Spleen (tissue), 11 donors: ENCODE measurements around the gene SIAH1. TPM values are rescaled to one million over a fixed set of nuclear protein-coding genes. Genes with fewer than 3 reads are reported as not detected.

ENCODE experiments used
- DNase-seq: peaks from one replicate; pipeline ENCODE4 v3.0.0-alpha.2; 2020
- H3K27ac ChIP-seq, 8 donors: fragments of 200-600 bp; sonication (generic) in 7 of 8; 1 replicate in 4 of 8; 2 replicates in 4 of 8; pipeline versions ENCODE4 v1.5.0 to v1.8.0; 2016 to 2021; ENCODE audit warnings: inconsistent platforms in 4 of 8, mild to moderate bottlenecking in 4 of 8, moderate library complexity in 1 of 8
- H3K27me3 ChIP-seq, 7 donors: fragments of 200-600 bp; sonication (generic) in 6 of 7; replicated peaks in 1 of 7; 1 replicate in 4 of 7; 2 replicates in 3 of 7; pipeline versions ENCODE4 v1.5.0 to v1.8.0; 2016 to 2021; ENCODE audit warnings: inconsistent platforms in 3 of 7, mild to moderate bottlenecking in 1 of 7
- H3K36me3 ChIP-seq, 6 donors: fragments of 200-600 bp; sonication (generic) in 5 of 6; 1 replicate in 4 of 6; 2 replicates in 2 of 6; pipeline versions ENCODE4 v1.5.0 to v1.8.0; 2016 to 2021; ENCODE audit warnings: inconsistent platforms in 2 of 6
- H3K4me1 ChIP-seq, 6 donors: fragments of 200-600 bp; sonication (generic) in 5 of 6; 1 replicate in 3 of 6; 2 replicates in 3 of 6; pipeline versions ENCODE4 v1.5.0 to v1.8.0; 2016 to 2021; ENCODE audit warnings: inconsistent platforms in 3 of 6
- H3K4me3 ChIP-seq, 8 donors: fragments of 200-600 bp; sonication (generic) in 7 of 8; 1 replicate in 4 of 8; 2 replicates in 4 of 8; pipeline versions ENCODE4 v1.5.0 to v1.8.0; 2016 to 2021; ENCODE audit warnings: inconsistent platforms in 4 of 8, mild to moderate bottlenecking in 4 of 8, moderate library complexity in 2 of 8
- H3K9me3 ChIP-seq, 8 donors: fragments of 200-600 bp; sonication (generic) in 7 of 8; 1 replicate in 4 of 8; 2 replicates in 4 of 8; pipeline versions ENCODE4 v1.5.0 to v1.8.0; 2016 to 2021; ENCODE audit warnings: inconsistent platforms in 4 of 8
- POLR2A ChIP-seq, 3 donors: fragments of 450-650 bp; IDR thresholded peaks; one replicate each; pipeline ENCODE4 v1.5.1; 2017; ENCODE audit warnings: antibody characterized with exemption in 3 of 3, mild to moderate bottlenecking in 1 of 3
- POLR2AphosphoS5 ChIP-seq, 3 donors: sonication (generic); formaldehyde crosslinking; IDR thresholded peaks; one replicate each; pipeline ENCODE4 v1.5.1; 2017; ENCODE audit warnings: antibody characterized with exemption in 3 of 3
- WGBS, 5 donors: extraction: QIAGEN DNeasy Blood & Tissue Kit in 3 of 5; methylation state at CpG; one replicate each; pipeline versions ENCODE4 v1.1.5 to v1.1.7; 2013 to 2018; 5-methylcytosine and 5-hydroxymethylcytosine counted together
- intact Hi-C: fragments of 100-400 bp; cut with DNase I; formaldehyde crosslinking; loops from one replicate; pipeline ENCODE4 v1.15.0; 2023; ENCODE audit warnings: low total_unique reads
- polyA plus RNA-seq, 3 donors: library from polyadenylated mRNA; stranded (reverse); fragments of 200-250 nt; gene quantifications; one replicate each; pipeline ENCODE4 v1.2.1, GENCODE V29; 2013
- total RNA-seq, 7 donors: library from RNA; depleted of rRNA in 3 of 7; stranded (reverse); fragments of >200 nt in 3 of 7; fragmentation: NEBNext Ultra II Directional in 4 of 7; extraction: Animal tissue kit (Norgen Biotek cat#: 25700) in 4 of 7; gene quantifications; one replicate each; pipeline versions ENCODE4 v1.1.0 to v1.2.1, GENCODE V29; 2016 to 2021
- TF ChIP-seq, protein P1 (sequence below), 11 experiments: fragments of 200-600 bp in 7 of 11; fragments of 450-650 bp in 4 of 11; sonication (generic) in 4 of 11; IDR thresholded peaks in 8 of 11; conservative IDR thresholded peaks in 3 of 11; 1 replicate in 7 of 11; 2 replicates in 4 of 11; pipeline versions ENCODE4 v1.4.0 to v1.8.0; 2016 to 2021; ENCODE audit warnings: antibody characterized with exemption in 11 of 11, inconsistent platforms in 4 of 11, mild to moderate bottlenecking in 1 of 11
- donor health status: healthy with polysubstance abuse.
- donor health status: DM: no; HTN: no; CAD: no; lungs with moderate emphysema.
- donor health status: DM: no; HTN: no; CAD: no.
- donor health status: Bipolar disorder and iron deficiency.
- donor health status: healthy.
- donor health status: DM: no; HTN: no; CAD: no.
- donor health status: DM: yes; HTN: yes; CAD: no.

Gene SIAH1
- total and polyA plus RNA-seq, 10 donors, result 11.9 to 32.6 (median 25.5) TPM

DNA sequence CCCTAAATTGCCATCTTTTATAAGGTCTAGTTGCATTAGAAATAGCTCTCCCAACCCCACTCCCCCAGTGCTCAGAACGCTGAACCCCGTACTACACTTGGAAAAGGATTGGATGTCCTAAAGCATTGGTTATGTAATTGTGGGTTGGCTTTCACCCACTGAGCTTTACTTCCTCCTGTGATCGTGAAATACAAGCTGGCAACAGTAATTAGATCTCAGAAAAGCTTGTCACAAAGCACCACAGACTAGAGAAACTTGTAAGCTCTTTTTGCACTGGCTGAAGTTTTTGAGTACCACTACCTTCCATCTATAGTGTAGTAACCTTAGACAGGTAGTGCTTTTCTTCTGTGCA lies 54.4 kb downstream of the SIAH1 start:
- Histone ChIP-seq H3K27ac (no peak overlapping the region), H3K4me1 (peaks cover 0 to 12% (median 0%) of the 10 kb centered on the region in 6 donors), H3K36me3 (peaks cover 0 to 70% (median 17%) of the 10 kb centered on the region in 6 donors), H3K9me3 (no peaks in the 10 kb centered on the region), H3K27me3 (no peaks in the 10 kb centered on the region), H3K4me3 (no peak overlapping the region)
- TF ChIP-seq, protein P1, sequence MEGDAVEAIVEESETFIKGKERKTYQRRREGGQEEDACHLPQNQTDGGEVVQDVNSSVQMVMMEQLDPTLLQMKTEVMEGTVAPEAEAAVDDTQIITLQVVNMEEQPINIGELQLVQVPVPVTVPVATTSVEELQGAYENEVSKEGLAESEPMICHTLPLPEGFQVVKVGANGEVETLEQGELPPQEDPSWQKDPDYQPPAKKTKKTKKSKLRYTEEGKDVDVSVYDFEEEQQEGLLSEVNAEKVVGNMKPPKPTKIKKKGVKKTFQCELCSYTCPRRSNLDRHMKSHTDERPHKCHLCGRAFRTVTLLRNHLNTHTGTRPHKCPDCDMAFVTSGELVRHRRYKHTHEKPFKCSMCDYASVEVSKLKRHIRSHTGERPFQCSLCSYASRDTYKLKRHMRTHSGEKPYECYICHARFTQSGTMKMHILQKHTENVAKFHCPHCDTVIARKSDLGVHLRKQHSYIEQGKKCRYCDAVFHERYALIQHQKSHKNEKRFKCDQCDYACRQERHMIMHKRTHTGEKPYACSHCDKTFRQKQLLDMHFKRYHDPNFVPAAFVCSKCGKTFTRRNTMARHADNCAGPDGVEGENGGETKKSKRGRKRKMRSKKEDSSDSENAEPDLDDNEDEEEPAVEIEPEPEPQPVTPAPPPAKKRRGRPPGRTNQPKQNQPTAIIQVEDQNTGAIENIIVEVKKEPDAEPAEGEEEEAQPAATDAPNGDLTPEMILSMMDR (IDR thresholded peaks at IDR 0.05 in 8 of 11, conservative IDR thresholded peaks at IDR 0.05 in 3 of 11), result no peak
- TF ChIP-seq POLR2AphosphoS5 (IDR thresholded peaks at IDR 0.05) (no peak), POLR2A (IDR thresholded peaks at IDR 0.05) (no peak)
- no peak for DNase-seq
- intact Hi-C loops, result no loop called here
- 12 to 43% (median 27%) methylated on average over 3 of the region's 3 CpGs for WGBS, 5 donors

DNA sequence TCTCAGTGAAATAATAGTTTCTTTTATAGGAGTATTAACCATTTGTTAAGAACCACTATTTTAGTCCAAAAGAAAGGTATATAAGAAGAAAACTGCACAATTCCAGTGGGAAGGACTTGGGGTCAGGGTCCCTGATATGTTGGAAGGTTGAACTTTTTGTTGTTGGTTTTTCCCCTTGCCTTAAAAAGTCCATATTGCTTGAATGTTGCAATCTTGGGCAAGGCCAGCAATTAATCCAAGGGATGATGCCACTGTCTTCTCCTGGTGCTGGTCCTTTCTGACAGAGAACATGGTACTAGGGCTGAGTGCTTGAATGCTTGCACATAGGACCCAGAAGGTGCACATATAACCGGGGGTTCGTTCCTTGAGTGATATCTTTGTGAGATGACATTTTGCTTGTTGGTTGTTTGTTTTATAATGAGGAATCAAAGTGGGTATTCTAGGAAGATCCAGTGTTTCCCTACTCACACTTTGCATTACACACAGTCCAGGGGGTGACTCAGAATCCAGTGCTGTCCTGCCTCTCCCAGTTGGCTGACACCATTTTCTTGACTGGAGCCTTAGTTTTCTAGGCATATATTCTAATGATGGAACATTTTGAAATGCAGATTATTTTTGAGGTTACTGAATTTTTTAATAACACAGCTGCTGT lies 54.9 kb downstream of the SIAH1 start:
- H3K9me3 ChIP-seq, result no peaks in the 10 kb centered on the region
- H3K4me1 ChIP-seq, result peaks cover 0 to 12% (median 0%) of the 10 kb centered on the region in 6 donors
- peaks cover 0 to 65% (median 14%) of the 10 kb centered on the region in 6 donors for H3K36me3 ChIP-seq
- DNase-seq, result no peak
- no peak overlapping the region for H3K27ac ChIP-seq
- TF ChIP-seq, protein P1 (IDR thresholded peaks at IDR 0.05 in 8 of 11, conservative IDR thresholded peaks at IDR 0.05 in 3 of 11), result no peak
- no peak for TF ChIP-seq POLR2AphosphoS5 (IDR thresholded peaks at IDR 0.05)
- no peak for TF ChIP-seq POLR2A (IDR thresholded peaks at IDR 0.05)
- 90 to 100% (median 94%) methylated on average over 2 of the region's 2 CpGs for whole genome bisulfite sequencing, 5 donors
- intact Hi-C loops, result no loop called here
- H3K4me3 ChIP-seq, result no peak overlapping the region
- no peaks in the 10 kb centered on the region for H3K27me3 ChIP-seq

DNA sequence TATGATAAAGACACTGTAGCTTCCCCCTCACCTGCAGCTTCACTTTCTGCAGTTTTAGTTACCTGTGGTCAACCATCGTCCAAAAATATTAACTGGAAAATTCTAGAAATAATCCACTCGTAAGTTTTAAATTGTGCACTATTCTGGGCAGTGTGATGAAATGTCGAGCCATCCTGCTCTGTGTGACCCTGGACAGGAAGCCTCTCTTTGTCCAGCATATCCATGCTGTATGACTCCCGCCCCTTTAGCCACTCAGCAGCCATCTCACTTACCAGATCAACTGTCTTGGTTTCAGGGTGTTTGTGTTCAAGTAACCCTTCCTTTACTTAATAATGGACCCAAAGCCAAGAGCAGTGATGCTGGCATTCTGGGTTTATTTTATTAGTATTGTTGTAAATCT lies 56.1 kb downstream of the SIAH1 start:
- intact Hi-C loops, result no loop called here
- H3K36me3 ChIP-seq, result peaks cover 0 to 64% (median 4%) of the 10 kb centered on the region in 6 donors
- H3K4me3 ChIP-seq, result no peak overlapping the region
- no peaks in the 10 kb centered on the region for H3K27me3 ChIP-seq
- DNase-seq, result no peak
- no peak overlapping the region for H3K27ac ChIP-seq
- peaks cover 0 to 12% (median 0%) of the 10 kb centered on the region in 6 donors for H3K4me1 ChIP-seq
- H3K9me3 ChIP-seq, result no peaks in the 10 kb centered on the region
- 78 to 87% (median 81%) methylated on average over 4 of the region's 4 CpGs for WGBS, 5 donors
- no peak for TF ChIP-seq POLR2A (IDR thresholded peaks at IDR 0.05)
- TF ChIP-seq, protein P1 (IDR thresholded peaks at IDR 0.05 in 8 of 11, conservative IDR thresholded peaks at IDR 0.05 in 3 of 11), result no peak
- TF ChIP-seq POLR2AphosphoS5 (IDR thresholded peaks at IDR 0.05), result no peak

DNA sequence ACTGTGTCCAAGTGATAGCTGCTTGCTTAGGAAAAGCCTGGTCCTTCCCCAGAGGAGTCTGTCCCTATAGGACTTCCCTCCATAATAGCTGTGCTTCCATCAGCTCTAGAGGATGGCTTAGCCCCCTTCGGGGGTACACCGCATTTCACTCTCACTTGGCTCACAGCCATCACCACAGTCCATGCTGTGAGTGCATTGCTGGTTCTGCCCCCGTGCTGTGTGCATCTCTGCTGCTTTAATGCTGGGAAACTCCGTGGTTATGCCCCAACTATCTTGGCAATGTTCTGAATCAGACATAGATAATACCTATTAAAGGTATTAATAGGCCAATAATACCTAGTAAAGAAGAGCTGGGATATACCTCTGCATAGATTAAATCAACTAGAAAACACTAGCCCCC lies 58.3 kb downstream of the SIAH1 start:
- 69 to 82% (median 75%) methylated on average over 4 of the region's 4 CpGs for WGBS, 5 donors
- H3K36me3 ChIP-seq, result peaks cover 0 to 62% (median 7%) of the 10 kb centered on the region in 6 donors
- intact Hi-C loops, result no loop called here
- H3K27ac ChIP-seq, result no peak overlapping the region
- DNase-seq, result no peak
- no peaks in the 10 kb centered on the region for H3K27me3 ChIP-seq
- H3K4me3 ChIP-seq, result no peak overlapping the region
- peaks cover 0 to 14% (median 0%) of the 10 kb centered on the region in 6 donors for H3K4me1 ChIP-seq
- no peaks in the 10 kb centered on the region for H3K9me3 ChIP-seq
- TF ChIP-seq POLR2A (IDR thresholded peaks at IDR 0.05), result no peak
- TF ChIP-seq, protein P1 (IDR thresholded peaks at IDR 0.05 in 8 of 11, conservative IDR thresholded peaks at IDR 0.05 in 3 of 11), result no peak
- TF ChIP-seq POLR2AphosphoS5 (IDR thresholded peaks at IDR 0.05), result no peak
